ENCODE data around the gene NR3C2.

GRCh38 chr4:148278310-148278709 lies 163.9 kb downstream of the NR3C2 start:
- TF ChIP-seq CTCF (IDR thresholded peaks at IDR 0.05), result no peak
- TF ChIP-seq REST (IDR thresholded peaks at IDR 0.05; ENCODE audit: insufficient read depth in 1 of 2, low read depth in 2 of 2, low read length in 1 of 2), result no peak
- no peak for TF ChIP-seq TCF7L2 (IDR thresholded peaks at IDR 0.05; ENCODE audit: low read depth, low read length)

All from Panc1 (cell line).